ENCODE measurements around the gene FGF14. TPM values are rescaled to one million over a fixed set of nuclear protein-coding genes. Genes with fewer than 3 reads are reported as not detected.
"Not testable (repeated sequence)": the region's sequence is repeated elsewhere in the genome, so short reads cannot be mapped to it uniquely, and the experiment has no call there.

Gene FGF14
- total and polyA plus RNA-seq, 9 donors = 0.06 to 4.8 (median 0.60) TPM; not detected in 2

- no peak overlapping the region for H3K27ac ChIP-seq
- H3K9me3 ChIP-seq = no peaks in the 10 kb centered on the region
- TF ChIP-seq CTCF (IDR thresholded peaks at IDR 0.05) (no peak), POLR2A (IDR thresholded peaks at IDR 0.05) (no peak), EP300 (IDR thresholded peaks at IDR 0.05) (no peak)
- H3K4me1 ChIP-seq (ENCODE audit: insufficient read depth) = no peaks in the 10 kb centered on the region
- no peak overlapping the region for H3K4me3 ChIP-seq
- no peaks in the 10 kb centered on the region for H3K36me3 ChIP-seq
- 50 to 53% (median 51%) methylated on average over 1 of the region's 1 CpG for WGBS, 3 donors
- intact Hi-C loops (cut with DNase I) = no loop called here
- no peak for DNase-seq
- H3K27me3 ChIP-seq = no peaks in the 10 kb centered on the region
Observed at GRCh38 chr13:102073251-102073650, 328.6 kb downstream of the FGF14 start.

GRCh38 chr13:102071711-102072110 lies 330.1 kb downstream of the FGF14 start:
- intact Hi-C loops (cut with DNase I) = no loop called here
- TF ChIP-seq POLR2A (IDR thresholded peaks at IDR 0.05) (no peak), EP300 (IDR thresholded peaks at IDR 0.05) (no peak), CTCF (IDR thresholded peaks at IDR 0.05) (no peak)
- H3K27me3 ChIP-seq = no peaks in the 10 kb centered on the region
- no peaks in the 10 kb centered on the region for H3K36me3 ChIP-seq
- no peak overlapping the region for H3K27ac ChIP-seq
- no peak overlapping the region for H3K4me3 ChIP-seq
- DNase-seq = no peak
- H3K9me3 ChIP-seq = no peaks in the 10 kb centered on the region
- 82 to 85% (median 83%) methylated on average over 6 of the region's 6 CpGs for WGBS, 3 donors
- H3K4me1 ChIP-seq (ENCODE audit: insufficient read depth) = no peaks in the 10 kb centered on the region

- H3K27ac ChIP-seq; H3K9me3 ChIP-seq; intact Hi-C loops (cut with DNase I); DNase-seq; H3K36me3 ChIP-seq; H3K4me1 ChIP-seq (ENCODE audit: insufficient read depth); H3K27me3 ChIP-seq; H3K4me3 ChIP-seq: not testable (repeated sequence)
- 90 to 95% (median 93%) methylated on average over 21 to 23 of the region's 28 CpGs for WGBS, 3 donors
Observed at GRCh38 chr13:102068323-102068722, 333.5 kb downstream of the FGF14 start.

- H3K4me1 ChIP-seq (ENCODE audit: insufficient read depth) = no peaks in the 10 kb centered on the region
- no peak for DNase-seq
- H3K36me3 ChIP-seq = no peaks in the 10 kb centered on the region
- 43 to 50% (median 47%) methylated on average over 2 of the region's 2 CpGs for WGBS, 3 donors
- H3K4me3 ChIP-seq = no peak overlapping the region
- TF ChIP-seq POLR2A (IDR thresholded peaks at IDR 0.05) (no peak), CTCF (IDR thresholded peaks at IDR 0.05) (no peak)
- H3K27me3 ChIP-seq = no peaks in the 10 kb centered on the region
- H3K27ac ChIP-seq = no peak overlapping the region
- intact Hi-C loops (cut with DNase I) = no loop called here
- H3K9me3 ChIP-seq = no peaks in the 10 kb centered on the region
Observed at GRCh38 chr13:102055090-102055779, 346.6 kb downstream of the FGF14 start.

GRCh38 chr13:102049853-102050252 lies 352.0 kb downstream of the FGF14 start:
- DNase-seq = no peak
- no peak overlapping the region for H3K27ac ChIP-seq
- no peak for TF ChIP-seq POLR2A (IDR thresholded peaks at IDR 0.05)
- H3K9me3 ChIP-seq = no peaks in the 10 kb centered on the region
- intact Hi-C loops (cut with DNase I) = no loop called here
- H3K27me3 ChIP-seq = no peaks in the 10 kb centered on the region
- WGBS, 3 donors = 73 to 86% (median 76%) methylated on average over 1 of the region's 1 CpG
- H3K36me3 ChIP-seq = no peaks in the 10 kb centered on the region
- H3K4me1 ChIP-seq (ENCODE audit: insufficient read depth) = no peaks in the 10 kb centered on the region
- no peak overlapping the region for H3K4me3 ChIP-seq
